ENCODE measurements around the gene CTNNBL1. TPM values are rescaled to one million over a fixed set of nuclear protein-coding genes. Genes with fewer than 3 reads are reported as not detected.
A peak's percentile ranks its signal among the peaks of the same experiment; 100 is the strongest.

CTNNBL1 gene
- total RNA-seq, 4 donors from 2014 or later = 15.3 to 31.5 (median 27.2) TPM

DNA sequence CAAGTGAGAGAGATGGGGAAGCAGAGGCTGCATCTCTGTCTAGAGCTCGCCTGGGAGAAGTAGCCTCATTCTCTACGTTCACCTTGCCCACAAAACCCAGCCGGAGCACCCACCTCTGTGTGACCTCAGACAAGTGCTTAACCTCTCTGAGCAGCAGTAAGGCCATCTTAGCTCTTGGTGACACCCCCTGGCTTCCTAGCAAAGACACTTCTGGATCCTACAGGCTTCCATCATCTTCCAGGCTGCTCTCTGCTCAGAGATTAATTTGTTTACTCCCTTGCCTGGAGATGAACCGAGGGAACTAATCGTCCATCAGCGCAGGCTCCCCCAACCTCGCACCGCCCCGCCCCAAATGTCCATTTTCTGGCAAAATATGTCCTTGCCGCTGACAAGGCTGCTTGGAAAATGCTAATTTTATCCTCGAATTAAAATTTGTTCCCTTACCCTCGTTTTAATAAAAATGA lies 24.0 kb upstream of the CTNNBL1 start:
- H3K36me3 ChIP-seq = no peaks in the 10 kb centered on the region
- intact Hi-C loops (cut with DNase I) = no loop called here

DNA sequence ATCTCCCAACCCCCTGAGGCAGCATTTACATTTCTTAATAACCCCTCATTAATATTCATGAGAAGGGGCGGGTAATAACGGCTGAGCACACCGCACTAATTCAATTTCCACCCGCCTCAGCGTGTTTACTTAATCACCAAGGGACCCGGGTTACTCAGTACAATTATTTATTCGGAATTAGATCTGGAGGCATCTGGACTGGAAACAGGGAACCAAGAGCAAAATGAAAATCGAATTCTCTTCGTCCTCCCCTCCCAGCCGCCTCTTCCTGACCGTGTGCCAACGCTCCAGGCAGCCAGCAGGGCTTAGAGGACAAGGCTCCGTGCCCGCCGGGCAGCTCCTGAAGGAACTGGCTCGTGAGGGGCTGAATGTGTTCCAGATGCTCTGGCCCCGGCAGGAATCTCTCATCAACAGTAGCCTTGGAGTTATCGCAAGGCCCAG lies 23.5 kb upstream of the CTNNBL1 start:
- H3K4me3 ChIP-seq = peak overlapping the region in 3 of 4 donors; percentile 15 to 53 (median 25)
- H3K27ac ChIP-seq = peak overlapping the region in 2 of 4 donors; percentile 10 to 25
- intact Hi-C loops (cut with DNase I) = no loop called here
- peaks cover 0 to 9% (median 0%) of the 10 kb centered on the region in 3 donors for H3K4me1 ChIP-seq
- no peak for DNase-seq
- TF ChIP-seq, protein P1, sequence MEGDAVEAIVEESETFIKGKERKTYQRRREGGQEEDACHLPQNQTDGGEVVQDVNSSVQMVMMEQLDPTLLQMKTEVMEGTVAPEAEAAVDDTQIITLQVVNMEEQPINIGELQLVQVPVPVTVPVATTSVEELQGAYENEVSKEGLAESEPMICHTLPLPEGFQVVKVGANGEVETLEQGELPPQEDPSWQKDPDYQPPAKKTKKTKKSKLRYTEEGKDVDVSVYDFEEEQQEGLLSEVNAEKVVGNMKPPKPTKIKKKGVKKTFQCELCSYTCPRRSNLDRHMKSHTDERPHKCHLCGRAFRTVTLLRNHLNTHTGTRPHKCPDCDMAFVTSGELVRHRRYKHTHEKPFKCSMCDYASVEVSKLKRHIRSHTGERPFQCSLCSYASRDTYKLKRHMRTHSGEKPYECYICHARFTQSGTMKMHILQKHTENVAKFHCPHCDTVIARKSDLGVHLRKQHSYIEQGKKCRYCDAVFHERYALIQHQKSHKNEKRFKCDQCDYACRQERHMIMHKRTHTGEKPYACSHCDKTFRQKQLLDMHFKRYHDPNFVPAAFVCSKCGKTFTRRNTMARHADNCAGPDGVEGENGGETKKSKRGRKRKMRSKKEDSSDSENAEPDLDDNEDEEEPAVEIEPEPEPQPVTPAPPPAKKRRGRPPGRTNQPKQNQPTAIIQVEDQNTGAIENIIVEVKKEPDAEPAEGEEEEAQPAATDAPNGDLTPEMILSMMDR (IDR thresholded peaks at IDR 0.05) = no peak
- TF ChIP-seq POLR2A (IDR thresholded peaks at IDR 0.05) = no peak
- no peaks in the 10 kb centered on the region for H3K9me3 ChIP-seq
- H3K36me3 ChIP-seq = no peaks in the 10 kb centered on the region
- peaks cover 0 to 39% (median 0%) of the 10 kb centered on the region in 4 donors for H3K27me3 ChIP-seq
- WGBS, 2 donors = 21 to 30% methylated on average over 15 to 17 of the region's 18 CpGs

More for the DNA sequence above, 24.0 kb upstream of the CTNNBL1 start:
- no peak for DNase-seq
- Histone ChIP-seq H3K27me3 (peaks cover 0 to 39% (median 0%) of the 10 kb centered on the region in 4 donors), H3K9me3 (no peaks in the 10 kb centered on the region), H3K4me3 (peak overlapping the region in 3 of 4 donors; percentile 15 to 53 (median 25)), H3K4me1 (peaks cover 0 to 9% (median 0%) of the 10 kb centered on the region in 3 donors), H3K27ac (peak overlapping the region in 1 of 4 donors; percentile 10)
- WGBS, 2 donors = 51 to 59% methylated on average over 12 of the region's 12 CpGs
- no peak for TF ChIP-seq POLR2A (IDR thresholded peaks at IDR 0.05)
- TF ChIP-seq, protein P1 (IDR thresholded peaks at IDR 0.05) = no peak

DNA sequence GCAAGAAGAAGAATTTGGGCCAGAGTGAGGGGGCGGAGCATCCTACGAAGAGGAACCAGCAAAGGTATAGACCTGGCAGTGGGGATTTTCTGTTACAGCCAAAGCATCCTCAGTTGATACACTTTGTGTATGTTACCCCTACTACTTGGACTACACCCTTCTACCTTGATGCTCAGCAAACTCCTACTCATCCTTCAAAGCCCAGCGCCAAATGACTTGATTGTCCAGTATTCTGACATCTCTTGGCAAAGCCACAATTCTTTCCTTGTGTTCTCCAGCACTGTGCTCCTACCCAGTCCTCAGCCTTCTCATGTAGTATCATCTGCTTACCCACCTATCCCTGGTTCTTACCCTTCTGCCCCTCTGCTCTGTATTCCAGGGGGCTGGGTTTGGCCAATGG lies 21.7 kb upstream of the CTNNBL1 start:
- no peak for DNase-seq
- 94 to 95% methylated on average over 3 of the region's 3 CpGs for WGBS, 2 donors
- H3K27me3 ChIP-seq = peaks cover 0 to 50% (median 0%) of the 10 kb centered on the region in 4 donors
- no peak overlapping the region for H3K27ac ChIP-seq
- H3K9me3 ChIP-seq = no peaks in the 10 kb centered on the region
- H3K4me3 ChIP-seq = no peak overlapping the region
- no peak for TF ChIP-seq POLR2A (IDR thresholded peaks at IDR 0.05)
- TF ChIP-seq, protein P1 (IDR thresholded peaks at IDR 0.05) = no peak
- intact Hi-C loops (cut with DNase I) = no loop called here
- H3K36me3 ChIP-seq = no peaks in the 10 kb centered on the region
- peaks cover 0 to 9% (median 0%) of the 10 kb centered on the region in 3 donors for H3K4me1 ChIP-seq

DNA sequence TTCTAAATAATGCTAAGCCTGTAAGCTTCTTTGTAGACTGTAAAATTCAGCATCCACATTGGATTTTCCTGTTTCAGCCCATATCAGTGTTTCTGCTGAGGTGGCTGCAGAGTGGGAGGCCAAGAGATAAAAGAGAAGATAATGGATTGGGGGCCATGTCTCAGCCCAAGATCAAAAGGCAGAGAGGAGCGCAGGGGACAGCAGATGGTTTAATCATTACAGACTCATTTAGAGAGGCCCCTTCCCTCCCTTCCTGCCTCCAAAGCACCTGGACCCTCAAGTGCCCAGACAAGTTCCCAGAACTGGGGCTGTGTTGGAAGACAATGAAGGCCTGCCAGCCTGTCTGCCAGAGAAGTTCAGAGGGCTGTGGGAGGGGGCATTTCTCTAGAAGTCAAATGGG lies 20.4 kb upstream of the CTNNBL1 start:
- Histone ChIP-seq H3K9me3 (no peaks in the 10 kb centered on the region), H3K4me1 (peaks cover 0 to 9% (median 0%) of the 10 kb centered on the region in 3 donors), H3K27ac (no peak overlapping the region), H3K27me3 (peaks cover 0 to 57% (median 0%) of the 10 kb centered on the region in 4 donors), H3K36me3 (no peaks in the 10 kb centered on the region), H3K4me3 (no peak overlapping the region)
- intact Hi-C loops (cut with DNase I) = no loop called here
- DNase-seq = no peak
- 36 to 45% methylated on average over 1 of the region's 1 CpG for WGBS, 2 donors
- TF ChIP-seq, protein P1 (IDR thresholded peaks at IDR 0.05) = no peak

DNA sequence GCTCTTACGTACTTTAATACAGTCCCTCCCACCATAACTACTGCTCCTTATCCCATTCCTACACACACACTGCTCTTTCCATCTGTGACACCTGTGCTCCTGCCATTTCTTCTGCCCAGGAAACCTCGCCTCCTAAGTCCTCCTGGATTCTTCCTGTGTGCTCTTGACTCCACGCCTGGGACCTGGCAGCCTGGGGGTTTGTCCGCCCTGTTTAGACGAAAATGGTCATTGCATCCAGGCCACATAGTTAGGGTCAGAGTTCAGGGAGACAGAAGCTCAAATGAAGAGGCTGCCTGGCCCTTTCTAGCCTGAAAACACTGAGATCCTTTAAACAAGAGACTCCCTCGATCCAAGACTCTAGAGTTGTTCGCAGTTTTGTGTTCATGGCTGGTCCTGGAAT lies 17.4 kb upstream of the CTNNBL1 start:
- 80 to 83% methylated on average over 6 to 7 of the region's 7 CpGs for WGBS, 2 donors
- H3K27me3 ChIP-seq = peaks cover 0 to 63% (median 0%) of the 10 kb centered on the region in 4 donors

More for the DNA sequence above, 17.4 kb upstream of the CTNNBL1 start:
- Histone ChIP-seq H3K27ac (no peak overlapping the region), H3K4me3 (no peak overlapping the region), H3K4me1 (no peaks in the 10 kb centered on the region), H3K9me3 (no peaks in the 10 kb centered on the region), H3K36me3 (no peaks in the 10 kb centered on the region)
- intact Hi-C loops (cut with DNase I) = no loop called here
- no peak for DNase-seq
- TF ChIP-seq, protein P1 (IDR thresholded peaks at IDR 0.05) = no peak
- no peak for TF ChIP-seq POLR2A (IDR thresholded peaks at IDR 0.05)
